Fibroblast of skin of left quadriceps (primary cell): ENCODE measurements around the gene NCS1.
"Not testable (repeated sequence)": the region's sequence is repeated elsewhere in the genome, so short reads cannot be mapped to it uniquely, and the experiment has no call there.

Source experiments
- DNase-seq, 2 experiments: peaks; one replicate each; pipeline ENCODE4 v3.0.0-alpha.2; 2013; ENCODE audit warnings: low read depth in 2 of 2

The NCS1 gene

GRCh38 chr9:130262771-130263170 lies 90.6 kb downstream of the NCS1 start:
- DNase-seq, result no peak

DNA sequence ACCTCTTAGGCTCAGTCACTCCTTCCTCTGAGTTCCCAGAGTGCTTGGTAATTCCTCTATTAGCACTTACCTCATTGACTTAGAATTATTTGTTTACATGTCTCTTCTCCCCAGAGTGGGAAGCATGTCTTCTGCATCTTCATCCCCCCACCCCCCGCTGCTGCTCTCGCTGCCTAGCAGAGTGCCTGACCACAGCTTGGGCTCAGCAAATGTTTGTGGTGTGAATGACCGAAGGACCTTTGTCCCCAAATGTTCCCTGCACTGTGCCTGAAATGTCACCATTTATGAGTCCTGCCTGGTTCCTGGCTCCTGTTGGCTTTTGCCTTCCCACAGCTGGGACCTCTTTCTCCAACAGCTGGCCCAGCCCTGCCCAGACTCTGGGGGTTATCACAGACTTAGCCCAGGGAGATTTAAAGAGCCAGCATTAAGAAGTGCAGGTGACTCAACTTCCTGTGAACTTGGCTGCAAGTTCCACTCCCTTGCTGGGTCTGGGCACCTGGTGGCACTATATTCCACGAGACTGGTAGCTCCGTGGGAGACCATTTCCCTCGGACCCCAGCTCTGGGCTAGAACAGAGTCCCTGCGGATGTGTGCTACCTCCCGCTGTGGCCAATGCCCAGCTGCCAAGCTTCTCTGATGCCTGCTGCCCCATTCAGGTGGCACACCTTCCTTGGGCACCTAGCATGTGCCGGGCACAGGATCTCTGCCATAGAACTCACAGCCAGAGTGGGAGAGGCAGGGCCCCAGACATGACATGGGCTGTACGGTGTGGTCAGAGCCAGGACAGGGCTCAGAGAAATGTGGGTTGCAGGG lies 91.6 kb downstream of the NCS1 start:
- no peak for DNase-seq

GRCh38 chr9:130264414-130265350 lies 92.5 kb downstream of the NCS1 start:
- DNase-seq, result no peak

- no peak for DNase-seq
These were observed 93.4 kb downstream of the NCS1 start, which contains the start of gene HMCN2 for GRCh38 chr9:130265431-130266235. HMCN2 (plus strand) TSS chr9:130265760; CDS start chr9:130265879, 119 bp downstream.

GRCh38 chr9:130266236-130267098 lies 94.3 kb downstream of the NCS1 start:
- DNase-seq, result no peak

- no peak for DNase-seq
These were observed 95.7 kb downstream of the NCS1 start for GRCh38 chr9:130267930-130268329.

GRCh38 chr9:130268521-130269211 lies 96.5 kb downstream of the NCS1 start:
- DNase-seq, result no peak

- DNase-seq, result no peak
These were observed 99.3 kb downstream of the NCS1 start for GRCh38 chr9:130271473-130271872.

DNA sequence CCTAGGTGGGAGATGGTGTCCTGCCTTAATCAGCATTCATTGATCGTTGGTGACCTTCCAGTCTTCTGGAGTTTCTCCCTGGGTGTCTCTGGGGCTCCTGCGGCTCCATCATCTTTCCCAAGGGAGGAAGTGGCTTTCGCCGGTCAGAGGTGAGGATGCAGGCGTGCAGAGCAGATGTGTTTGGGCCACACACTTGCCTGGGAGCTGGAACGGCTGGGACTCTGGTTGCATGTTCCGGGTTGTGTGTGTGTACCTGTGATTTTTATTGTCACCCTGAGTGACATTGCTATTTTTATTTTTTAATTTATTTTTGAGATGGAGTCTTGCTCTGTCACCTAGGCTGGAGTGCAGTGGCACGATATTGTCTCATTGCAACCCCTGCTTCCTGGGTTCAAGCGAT lies 103.0 kb downstream of the NCS1 start:
- DNase-seq, result no peak

DNA sequence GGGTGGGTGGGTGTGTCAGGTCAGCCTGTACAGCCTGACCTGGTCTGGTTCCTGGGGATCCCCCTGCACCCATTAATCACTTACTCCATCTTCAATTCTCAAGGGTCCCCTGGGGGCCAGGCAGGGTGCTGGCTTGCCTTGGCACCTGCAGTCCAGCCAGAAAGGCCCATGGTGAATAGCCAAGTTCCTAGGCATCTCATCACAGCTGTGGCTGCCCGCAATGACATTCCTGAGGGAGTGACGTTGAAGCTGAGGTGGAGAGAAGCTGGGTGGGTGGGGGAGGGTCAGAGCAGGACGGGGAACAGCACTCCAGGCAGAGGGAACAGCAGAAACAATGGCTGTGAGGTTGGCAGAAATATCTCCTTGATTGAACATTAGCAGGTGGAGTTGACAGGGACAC lies 103.9 kb downstream of the NCS1 start:
- peak; percentile 42 to 47 for DNase-seq

GRCh38 chr9:130276955-130277354 lies 104.8 kb downstream of the NCS1 start:
- DNase-seq, result no peak

GRCh38 chr9:130277525-130277924 lies 105.3 kb downstream of the NCS1 start:
- not testable (repeated sequence) for DNase-seq

- DNase-seq, result no peak
These were observed 111.5 kb downstream of the NCS1 start for GRCh38 chr9:130283539-130284248.

GRCh38 chr9:130284249-130284625 lies 112.0 kb downstream of the NCS1 start:
- no peak for DNase-seq

DNA sequence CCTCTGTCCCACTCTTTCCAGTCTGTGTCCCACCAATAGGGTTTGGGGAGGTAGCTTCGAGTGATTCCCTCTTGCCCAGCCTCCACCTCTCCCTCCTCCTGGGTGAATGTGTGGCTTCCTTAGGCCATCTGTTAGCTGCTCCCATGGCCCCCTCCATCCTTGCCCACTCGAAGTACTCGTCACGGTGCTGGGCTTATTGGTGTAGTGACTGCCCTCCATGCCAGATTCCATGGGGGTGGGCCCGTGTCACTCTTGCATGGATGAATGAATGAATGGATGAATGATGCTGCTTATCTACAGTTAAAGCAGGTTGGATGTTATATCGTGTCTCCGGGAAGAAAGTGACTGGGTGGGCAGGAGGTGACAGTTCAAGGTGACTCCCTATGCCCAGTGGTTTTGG lies 112.5 kb downstream of the NCS1 start:
- no peak for DNase-seq

DNA sequence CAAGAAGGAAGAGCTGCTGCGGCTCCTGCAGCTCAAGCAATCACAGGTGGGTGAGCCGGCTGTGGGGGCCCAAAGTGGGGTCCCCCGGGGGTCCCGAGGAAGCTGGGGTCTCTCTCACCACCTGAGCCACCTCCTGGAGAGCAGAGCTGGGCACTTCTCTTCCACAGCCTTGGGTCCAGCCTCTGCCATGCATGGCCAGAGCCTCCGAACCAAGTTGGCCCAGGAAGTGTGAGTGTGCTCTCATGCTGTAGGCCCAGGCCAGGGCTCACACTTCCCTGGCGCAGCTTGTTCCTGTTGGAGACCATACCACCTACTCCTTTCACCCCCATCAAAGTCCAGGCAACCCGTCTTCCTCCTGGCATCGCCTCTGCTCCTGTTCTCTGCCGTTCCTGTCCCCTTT lies 113.1 kb downstream of the NCS1 start:
- DNase-seq, result no peak

DNA sequence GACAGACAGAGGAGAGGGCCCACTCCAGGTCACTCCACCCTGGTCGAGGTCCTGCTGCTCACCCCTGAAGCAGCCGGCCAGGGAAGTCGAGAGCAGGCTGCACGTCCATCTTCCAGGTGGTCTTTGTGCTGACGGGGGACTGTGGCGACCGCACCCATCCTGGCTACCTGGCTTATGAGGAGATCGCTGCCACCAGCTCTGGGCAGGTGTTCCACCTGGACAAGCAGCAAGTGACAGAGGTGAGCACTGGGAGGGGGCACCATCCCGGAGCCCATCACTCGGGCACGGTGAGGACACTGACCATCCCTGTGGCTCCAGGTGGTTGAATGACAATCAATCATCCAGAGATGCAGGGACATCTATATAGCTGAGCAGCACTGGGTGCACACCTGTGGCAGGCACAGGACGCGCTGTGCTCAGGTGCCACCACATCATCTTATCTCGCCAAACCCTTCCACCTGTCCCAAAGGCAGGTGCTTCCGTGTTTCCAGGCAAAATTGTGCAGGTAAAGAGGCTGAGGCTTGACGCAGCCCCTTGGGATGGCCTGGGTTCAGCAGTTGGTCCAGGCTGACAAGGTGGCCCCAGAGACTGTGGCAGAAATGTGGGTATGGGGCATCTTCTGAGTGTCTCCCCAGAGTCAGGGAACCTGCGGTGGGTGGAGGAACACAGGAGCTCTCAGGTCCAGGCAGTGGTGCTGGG lies 114.0 kb downstream of the NCS1 start:
- no peak for DNase-seq
